Measurements from ENCODE around the gene AKR1C1.
"Not testable (repeated sequence)": the region's sequence is repeated elsewhere in the genome, so short reads cannot be mapped to it uniquely, and the experiment has no call there.

The AKR1C1 gene

DNA sequence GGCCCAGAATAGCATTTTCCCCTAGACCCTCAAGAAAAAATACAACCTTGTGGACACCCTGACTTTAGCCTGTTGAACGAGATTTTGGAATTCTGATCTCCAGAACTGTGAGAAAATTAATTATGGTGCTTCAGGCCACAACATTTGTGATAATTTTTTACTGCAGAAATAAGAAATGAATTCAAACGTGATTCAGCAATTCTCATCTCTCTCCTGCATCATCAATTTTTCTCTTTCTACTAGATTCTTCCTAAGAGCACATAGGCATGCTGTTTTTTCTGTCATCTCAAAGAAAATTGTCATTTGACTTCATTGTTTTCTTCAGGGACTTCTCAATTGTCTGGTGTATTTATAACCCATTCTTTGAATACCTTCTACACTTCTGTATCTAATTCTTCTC is 49.4 kb downstream of the AKR1C1 start:
- H2BK12ac ChIP-seq (ENCODE audit: low read length in 2 of 2) = no peak overlapping the region
- H3K4me1 ChIP-seq (ENCODE audit: control insufficient read depth, insufficient read depth, low read depth, low read length) = no peaks in the 10 kb centered on the region
- WGBS = 67% methylated on average over 1 of the region's 2 CpGs
- H3K27ac ChIP-seq (ENCODE audit: low read length, poor library complexity, severe bottlenecking) = no peak overlapping the region
- no peak overlapping the region for H3K23ac ChIP-seq (ENCODE audit: low read length in 2 of 2)
- H3K4me2 ChIP-seq (ENCODE audit: low read length, poor library complexity, severe bottlenecking) = no peak overlapping the region
- H4K91ac ChIP-seq (ENCODE audit: low read length) = no peak overlapping the region
- no peak overlapping the region for H2BK15ac ChIP-seq (ENCODE audit: low read depth, poor library complexity, severe bottlenecking)
- no peak overlapping the region for H2BK5ac ChIP-seq (ENCODE audit: low read depth, low read length, poor library complexity, severe bottlenecking)
- H3K9me3 ChIP-seq (ENCODE audit: control insufficient read depth, low read length) = no peaks in the 10 kb centered on the region
- no peak overlapping the region for H3K18ac ChIP-seq (ENCODE audit: low read depth in 1 of 2, low read length in 2 of 2)
- no peak overlapping the region for H3K4ac ChIP-seq (ENCODE audit: low read depth in 1 of 2, low read length in 2 of 2)
- H3K4me3 ChIP-seq (ENCODE audit: insufficient read depth in 1 of 2, low read depth in 1 of 2, low read length in 2 of 2) = no peak overlapping the region
- H3K14ac ChIP-seq (ENCODE audit: low read length in 2 of 2) = no peak overlapping the region
- no peak overlapping the region for H4K8ac ChIP-seq (ENCODE audit: low read length)
- no peaks in the 10 kb centered on the region for H3K79me1 ChIP-seq (replicated peaks; ENCODE audit: low read length, poor library complexity, severe bottlenecking)
- no peak overlapping the region for H3K9ac ChIP-seq (ENCODE audit: low read length)
- H3K36me3 ChIP-seq (ENCODE audit: control insufficient read depth in 1 of 2, insufficient read depth in 2 of 2, low read depth in 1 of 2, low read length in 2 of 2) = no peaks in the 10 kb centered on the region
- H2BK120ac ChIP-seq (ENCODE audit: low read depth, low read length) = no peak overlapping the region
- H3K27me3 ChIP-seq (ENCODE audit: control insufficient read depth in 1 of 2, insufficient read depth in 1 of 2, low read length in 2 of 2) = no peaks in the 10 kb centered on the region
- H2AK5ac ChIP-seq (ENCODE audit: low read length, severe bottlenecking) = no peak overlapping the region
- H2AFZ ChIP-seq (ENCODE audit: low read depth, low read length) = no peak overlapping the region
- DNase-seq = no peak

DNA sequence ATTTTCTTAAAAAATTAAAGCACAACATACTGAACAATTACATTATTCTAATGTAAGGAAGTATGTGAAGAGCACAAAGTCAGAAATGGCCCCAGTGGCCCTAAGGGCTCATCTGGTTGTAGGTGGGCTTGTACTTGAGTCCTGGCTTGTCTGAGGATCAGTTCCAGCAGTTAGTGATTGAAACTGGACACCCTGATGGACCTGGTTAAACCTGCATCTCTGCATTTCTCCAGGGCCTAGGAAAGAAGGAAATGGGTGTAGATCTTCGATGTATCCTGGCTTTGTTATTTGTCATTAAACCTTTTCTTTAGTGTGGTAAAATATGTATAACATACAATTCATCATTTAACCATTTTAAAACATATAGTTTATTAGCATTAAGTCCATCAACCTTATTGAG is 50.2 kb downstream of the AKR1C1 start:
- Histone ChIP-seq H2BK120ac (ENCODE audit: low read depth, low read length) (no peak overlapping the region), H3K27ac (ENCODE audit: low read length, poor library complexity, severe bottlenecking) (no peak overlapping the region), H4K91ac (ENCODE audit: low read length) (no peak overlapping the region), H2AFZ (ENCODE audit: low read depth, low read length) (no peak overlapping the region), H3K4me2 (ENCODE audit: low read length, poor library complexity, severe bottlenecking) (no peak overlapping the region), H2BK12ac (ENCODE audit: low read length in 2 of 2) (no peak overlapping the region), H3K9ac (ENCODE audit: low read length) (no peak overlapping the region), H3K4ac (ENCODE audit: low read depth in 1 of 2, low read length in 2 of 2) (no peak overlapping the region), H3K4me1 (ENCODE audit: control insufficient read depth, insufficient read depth, low read depth, low read length) (no peaks in the 10 kb centered on the region), H3K36me3 (ENCODE audit: control insufficient read depth in 1 of 2, insufficient read depth in 2 of 2, low read depth in 1 of 2, low read length in 2 of 2) (no peaks in the 10 kb centered on the region), H3K23ac (ENCODE audit: low read length in 2 of 2) (no peak overlapping the region), H2BK15ac (ENCODE audit: low read depth, poor library complexity, severe bottlenecking) (no peak overlapping the region), H2AK5ac (ENCODE audit: low read length, severe bottlenecking) (no peak overlapping the region), H4K8ac (ENCODE audit: low read length) (no peak overlapping the region), H3K14ac (ENCODE audit: low read length in 2 of 2) (no peak overlapping the region), H3K4me3 (ENCODE audit: insufficient read depth in 1 of 2, low read depth in 1 of 2, low read length in 2 of 2) (no peak overlapping the region), H2BK5ac (ENCODE audit: low read depth, low read length, poor library complexity, severe bottlenecking) (no peak overlapping the region), H3K27me3 (ENCODE audit: control insufficient read depth in 1 of 2, insufficient read depth in 1 of 2, low read length in 2 of 2) (no peaks in the 10 kb centered on the region), H3K18ac (ENCODE audit: low read depth in 1 of 2, low read length in 2 of 2) (no peak overlapping the region), H3K9me3 (ENCODE audit: control insufficient read depth, low read length) (no peaks in the 10 kb centered on the region), H3K79me1 (replicated peaks; ENCODE audit: low read length, poor library complexity, severe bottlenecking) (no peaks in the 10 kb centered on the region)
- DNase-seq = no peak
- WGBS = no CpG with 5 or more reads among the region's 1 CpG

DNA sequence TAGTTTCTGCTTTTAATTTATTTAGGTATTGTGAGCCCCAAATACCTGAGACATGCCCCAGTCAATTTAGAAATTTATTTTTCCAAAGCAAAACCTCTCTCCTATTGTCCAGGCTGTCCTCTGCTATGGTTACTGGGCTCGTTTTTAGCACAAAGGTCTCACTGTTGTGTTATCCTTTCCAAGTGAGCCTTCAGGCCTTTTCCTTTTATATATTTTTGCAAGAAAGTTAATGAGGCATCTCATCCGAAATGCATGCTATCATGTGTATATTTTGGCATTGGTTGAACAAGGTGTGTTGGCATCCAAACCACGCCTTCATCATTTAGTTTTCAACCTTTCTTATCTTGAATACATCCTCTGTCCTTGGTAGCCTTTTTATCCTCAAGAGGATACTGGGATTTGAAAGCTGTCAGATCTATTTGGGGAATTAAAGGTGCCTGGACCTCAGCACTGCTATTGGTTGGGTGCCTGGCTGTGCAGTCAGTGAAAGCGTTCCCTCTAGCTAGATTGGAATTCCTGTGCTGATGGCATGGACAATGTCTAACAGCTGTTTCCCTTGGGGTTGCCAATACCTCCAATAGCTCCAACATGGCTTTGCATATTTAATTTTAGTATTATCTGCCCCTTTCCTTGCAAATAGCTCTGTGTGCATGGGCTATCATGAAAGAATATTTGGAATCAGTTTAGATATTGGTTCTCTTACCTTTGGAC is 51.1 kb downstream of the AKR1C1 start:
- not testable (repeated sequence) for H3K14ac ChIP-seq (ENCODE audit: low read length in 2 of 2); H3K27me3 ChIP-seq (ENCODE audit: control insufficient read depth in 1 of 2, insufficient read depth in 1 of 2, low read length in 2 of 2); H2BK120ac ChIP-seq (ENCODE audit: low read depth, low read length); H2BK12ac ChIP-seq (ENCODE audit: low read length in 2 of 2); H3K9ac ChIP-seq (ENCODE audit: low read length); H3K27ac ChIP-seq (ENCODE audit: low read length, poor library complexity, severe bottlenecking); H2BK15ac ChIP-seq (ENCODE audit: low read depth, poor library complexity, severe bottlenecking); H3K18ac ChIP-seq (ENCODE audit: low read depth in 1 of 2, low read length in 2 of 2); H4K8ac ChIP-seq (ENCODE audit: low read length); H3K4ac ChIP-seq (ENCODE audit: low read depth in 1 of 2, low read length in 2 of 2); H3K4me2 ChIP-seq (ENCODE audit: low read length, poor library complexity, severe bottlenecking); H3K4me3 ChIP-seq (ENCODE audit: insufficient read depth in 1 of 2, low read depth in 1 of 2, low read length in 2 of 2); H2AFZ ChIP-seq (ENCODE audit: low read depth, low read length); H4K91ac ChIP-seq (ENCODE audit: low read length); H2BK5ac ChIP-seq (ENCODE audit: low read depth, low read length, poor library complexity, severe bottlenecking); H2AK5ac ChIP-seq (ENCODE audit: low read length, severe bottlenecking); H3K23ac ChIP-seq (ENCODE audit: low read length in 2 of 2); H3K36me3 ChIP-seq (ENCODE audit: control insufficient read depth in 1 of 2, insufficient read depth in 2 of 2, low read depth in 1 of 2, low read length in 2 of 2); H3K4me1 ChIP-seq (ENCODE audit: control insufficient read depth, insufficient read depth, low read depth, low read length); H3K9me3 ChIP-seq (ENCODE audit: control insufficient read depth, low read length); H3K79me1 ChIP-seq (replicated peaks; ENCODE audit: low read length, poor library complexity, severe bottlenecking); DNase-seq
- WGBS = 69% methylated on average over 2 of the region's 4 CpGs

DNA sequence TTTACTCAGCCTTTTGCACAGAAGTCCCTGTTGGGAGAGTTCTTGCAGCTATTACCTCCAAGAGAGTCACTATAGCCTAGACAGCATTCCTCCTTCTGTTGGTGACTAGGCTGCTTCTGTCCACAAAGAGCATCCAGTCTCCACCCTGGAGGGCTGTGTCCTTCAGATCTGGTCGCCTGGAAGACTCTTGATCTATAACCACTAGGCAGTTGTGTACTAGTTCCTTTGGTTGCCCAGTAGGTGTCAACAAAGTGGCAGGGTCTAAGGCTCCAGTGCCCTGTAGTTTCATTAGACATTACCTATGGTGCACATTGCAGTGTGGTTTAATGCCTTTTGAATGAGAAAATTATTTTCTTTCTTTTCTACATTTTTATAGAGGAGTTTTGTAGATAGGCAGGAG is 51.7 kb downstream of the AKR1C1 start:
- H4K91ac ChIP-seq (ENCODE audit: low read length) = no peak overlapping the region
- no peak overlapping the region for H3K14ac ChIP-seq (ENCODE audit: low read length in 2 of 2)
- no peak overlapping the region for H2BK15ac ChIP-seq (ENCODE audit: low read depth, poor library complexity, severe bottlenecking)
- peak; percentile 4 for DNase-seq
- H4K8ac ChIP-seq (ENCODE audit: low read length) = no peak overlapping the region
- H3K79me1 ChIP-seq (replicated peaks; ENCODE audit: low read length, poor library complexity, severe bottlenecking) = no peaks in the 10 kb centered on the region
- H2AK5ac ChIP-seq (ENCODE audit: low read length, severe bottlenecking) = no peak overlapping the region
- WGBS = 38% methylated on average over 1 of the region's 1 CpG
- no peak overlapping the region for H3K23ac ChIP-seq (ENCODE audit: low read length in 2 of 2)
- H2BK120ac ChIP-seq (ENCODE audit: low read depth, low read length) = no peak overlapping the region
- no peak overlapping the region for H3K27ac ChIP-seq (ENCODE audit: low read length, poor library complexity, severe bottlenecking)
- H3K4ac ChIP-seq (ENCODE audit: low read depth in 1 of 2, low read length in 2 of 2) = no peak overlapping the region
- no peaks in the 10 kb centered on the region for H3K36me3 ChIP-seq (ENCODE audit: control insufficient read depth in 1 of 2, insufficient read depth in 2 of 2, low read depth in 1 of 2, low read length in 2 of 2)
- H2BK5ac ChIP-seq (ENCODE audit: low read depth, low read length, poor library complexity, severe bottlenecking) = no peak overlapping the region
- H3K9ac ChIP-seq (ENCODE audit: low read length) = no peak overlapping the region
- H2AFZ ChIP-seq (ENCODE audit: low read depth, low read length) = no peak overlapping the region
- H3K4me2 ChIP-seq (ENCODE audit: low read length, poor library complexity, severe bottlenecking) = no peak overlapping the region
- peaks cover 1% of the 10 kb centered on the region for H3K4me1 ChIP-seq (ENCODE audit: control insufficient read depth, insufficient read depth, low read depth, low read length)
- H3K27me3 ChIP-seq (ENCODE audit: control insufficient read depth in 1 of 2, insufficient read depth in 1 of 2, low read length in 2 of 2) = no peaks in the 10 kb centered on the region
- no peaks in the 10 kb centered on the region for H3K9me3 ChIP-seq (ENCODE audit: control insufficient read depth, low read length)
- no peak overlapping the region for H2BK12ac ChIP-seq (ENCODE audit: low read length in 2 of 2)
- H3K4me3 ChIP-seq (ENCODE audit: insufficient read depth in 1 of 2, low read depth in 1 of 2, low read length in 2 of 2) = no peak overlapping the region
- no peak overlapping the region for H3K18ac ChIP-seq (ENCODE audit: low read depth in 1 of 2, low read length in 2 of 2)

Measured in mesenchymal stem cell (in vitro differentiated cells and primary cell).